Measurements from ENCODE around the gene ARL5C. TPM values are rescaled to one million over a fixed set of nuclear protein-coding genes. Genes with fewer than 3 reads are reported as not detected.

Gene ARL5C
- total RNA-seq, 4 donors from 2014 or later: not detected

- H3K27me3 ChIP-seq: no peaks in the 10 kb centered on the region
- DNase-seq: no peak
- TF ChIP-seq POLR2A (IDR thresholded peaks at IDR 0.05): no peak
- TF ChIP-seq CTCF (IDR thresholded peaks at IDR 0.05): no peak
- no peaks in the 10 kb centered on the region for H3K36me3 ChIP-seq
- peaks cover 0 to 15% (median 0%) of the 10 kb centered on the region in 3 donors for H3K4me1 ChIP-seq
- intact Hi-C loops (cut with DNase I): no loop called here
- no peak overlapping the region for H3K4me3 ChIP-seq
- no peak overlapping the region for H3K27ac ChIP-seq
- WGBS, 2 donors: 80 to 86% methylated on average over 2 of the region's 2 CpGs
- no peaks in the 10 kb centered on the region for H3K9me3 ChIP-seq
These were observed 52.1 kb downstream of the ARL5C start for GRCh38 chr17:39113871-39114270.

DNA sequence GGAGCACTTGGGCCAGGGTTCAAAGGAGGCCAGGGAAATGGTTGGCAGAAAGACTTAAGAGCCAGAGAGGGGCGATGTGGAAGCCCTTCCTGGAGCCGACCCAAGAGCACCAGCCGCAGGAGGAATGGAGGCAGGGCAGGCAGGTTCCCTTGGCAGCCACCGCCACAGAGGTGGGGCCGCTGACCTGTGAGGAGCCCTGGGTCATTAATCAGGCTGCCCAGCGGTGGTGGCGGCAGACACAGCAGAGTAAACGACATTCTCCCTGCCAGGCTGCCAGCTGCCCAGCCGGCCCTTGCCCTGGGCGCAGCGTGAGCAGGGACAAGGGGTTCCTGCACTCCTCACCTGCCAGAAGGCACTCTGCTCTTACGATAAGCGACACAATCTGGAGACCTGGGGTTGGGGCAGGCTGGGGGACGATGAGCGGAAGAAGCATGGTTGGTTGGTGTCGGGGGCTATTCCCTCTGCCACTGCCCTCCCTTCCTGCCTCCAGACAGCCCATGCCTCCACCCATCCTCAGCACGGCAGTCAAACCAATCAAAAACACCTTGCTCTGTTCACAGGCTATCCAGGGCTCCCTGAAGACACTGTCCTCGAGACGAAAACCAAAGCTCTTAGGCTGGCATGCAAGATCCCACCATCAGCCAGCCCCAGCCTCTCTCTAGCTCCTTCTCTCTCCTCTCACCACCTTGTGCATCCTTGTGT, 55.4 kb downstream of the ARL5C start:
- intact Hi-C loops (cut with DNase I): no loop called here
- peaks cover 0 to 4% (median 0%) of the 10 kb centered on the region in 4 donors for H3K27me3 ChIP-seq
- H3K9me3 ChIP-seq: no peaks in the 10 kb centered on the region
- no peaks in the 10 kb centered on the region for H3K36me3 ChIP-seq
- DNase-seq: no peak
- no peak overlapping the region for H3K27ac ChIP-seq
- peaks cover 0 to 15% (median 0%) of the 10 kb centered on the region in 3 donors for H3K4me1 ChIP-seq
- no peak for TF ChIP-seq CTCF (IDR thresholded peaks at IDR 0.05)
- no peak for TF ChIP-seq POLR2A (IDR thresholded peaks at IDR 0.05)
- H3K4me3 ChIP-seq: no peak overlapping the region
- 52 to 60% methylated on average over 6 to 8 of the region's 19 CpGs for WGBS, 2 donors

GRCh38 chr17:39108461-39109375, 57.2 kb downstream of the ARL5C start:
- Histone ChIP-seq H3K27me3 (peaks cover 0 to 4% (median 0%) of the 10 kb centered on the region in 4 donors), H3K9me3 (no peaks in the 10 kb centered on the region), H3K4me3 (no peak overlapping the region), H3K36me3 (no peaks in the 10 kb centered on the region), H3K27ac (no peak overlapping the region), H3K4me1 (peaks cover 0 to 10% (median 0%) of the 10 kb centered on the region in 3 donors)
- no peak for DNase-seq
- intact Hi-C loops (cut with DNase I): no loop called here
- TF ChIP-seq CTCF (IDR thresholded peaks at IDR 0.05) (no peak), POLR2A (IDR thresholded peaks at IDR 0.05) (no peak)
- WGBS, 2 donors: 60 to 68% methylated on average over 1 to 6 of the region's 23 CpGs

DNA sequence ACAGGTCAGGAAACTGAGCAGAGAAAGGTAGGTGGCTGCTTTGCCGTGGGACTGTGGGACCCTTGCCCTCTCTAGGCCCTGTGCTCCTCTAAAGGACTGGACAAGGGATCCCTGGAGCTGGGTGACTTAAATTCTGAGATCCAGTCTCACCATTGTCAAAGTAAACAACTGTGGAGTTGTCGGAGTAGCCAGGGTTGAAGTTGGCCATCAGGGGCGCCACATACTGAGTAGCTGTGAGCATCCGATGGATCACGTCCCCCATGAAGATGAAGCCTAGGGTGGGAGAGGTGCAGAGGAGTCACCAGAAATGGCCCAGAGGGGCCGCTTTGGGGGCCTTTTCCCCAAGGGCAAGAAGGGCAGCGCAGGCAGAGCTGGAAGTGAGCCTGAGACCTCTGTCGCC, 58.0 kb downstream of the ARL5C start:
- H3K4me1 ChIP-seq: peaks cover 0 to 10% (median 0%) of the 10 kb centered on the region in 3 donors
- H3K27me3 ChIP-seq: peaks cover 0 to 4% (median 0%) of the 10 kb centered on the region in 4 donors
- H3K4me3 ChIP-seq: no peak overlapping the region
- DNase-seq: no peak
- 75 to 76% methylated on average over 5 to 7 of the region's 8 CpGs for WGBS, 2 donors
- TF ChIP-seq POLR2A (IDR thresholded peaks at IDR 0.05): no peak
- TF ChIP-seq CTCF (IDR thresholded peaks at IDR 0.05): no peak
- H3K27ac ChIP-seq: no peak overlapping the region
- intact Hi-C loops (cut with DNase I): no loop called here
- H3K36me3 ChIP-seq: no peaks in the 10 kb centered on the region
- no peaks in the 10 kb centered on the region for H3K9me3 ChIP-seq

GRCh38 chr17:39107155-39107554, 58.8 kb downstream of the ARL5C start:
- WGBS, 2 donors: 85 to 90% methylated on average over 6 of the region's 7 CpGs
- Histone ChIP-seq H3K27ac (no peak overlapping the region), H3K4me1 (peaks cover 0 to 11% (median 0%) of the 10 kb centered on the region in 3 donors), H3K36me3 (no peaks in the 10 kb centered on the region), H3K27me3 (peaks cover 0 to 4% (median 0%) of the 10 kb centered on the region in 4 donors), H3K4me3 (no peak overlapping the region), H3K9me3 (no peaks in the 10 kb centered on the region)
- TF ChIP-seq CTCF (IDR thresholded peaks at IDR 0.05) (no peak), POLR2A (IDR thresholded peaks at IDR 0.05) (no peak)
- DNase-seq: no peak
- intact Hi-C loops (cut with DNase I): no loop called here

All from esophagus squamous epithelium (tissue), 5 donors.